ENCODE data around the gene SF1. TPM values are rescaled to one million over a fixed set of nuclear protein-coding genes. Genes with fewer than 3 reads are reported as not detected.

SF1 gene
- total RNA-seq, 1 donor = 773 TPM

- H3K27me3 ChIP-seq (ENCODE audit: insufficient read depth, low read length) = no peaks in the 10 kb centered on the region
- no peaks in the 10 kb centered on the region for H3K9me3 ChIP-seq (ENCODE audit: low read depth, low read length)
- peaks cover 6% of the 10 kb centered on the region for H3K4me1 ChIP-seq (ENCODE audit: insufficient read depth, low read length)
- no peak overlapping the region for H3K4me3 ChIP-seq (ENCODE audit: low read length)
Measured at GRCh38 chr11:64753019-64753379, 25.3 kb downstream of the SF1 start.

- H3K4me1 ChIP-seq (ENCODE audit: insufficient read depth, low read length) = peaks cover 6% of the 10 kb centered on the region
- no peaks in the 10 kb centered on the region for H3K9me3 ChIP-seq (ENCODE audit: low read depth, low read length)
Measured at GRCh38 chr11:64752175-64752970, 26.0 kb downstream of the SF1 start.

GRCh38 chr11:64751580-64751979 is 26.8 kb downstream of the SF1 start:
- Histone ChIP-seq H3K4me3 (ENCODE audit: low read length) (no peak overlapping the region), H3K27me3 (ENCODE audit: insufficient read depth, low read length) (no peaks in the 10 kb centered on the region), H3K4me1 (ENCODE audit: insufficient read depth, low read length) (peaks cover 8% of the 10 kb centered on the region), H3K9me3 (ENCODE audit: low read depth, low read length) (no peaks in the 10 kb centered on the region)

More at GRCh38 chr11:64752175-64752970, 26.0 kb downstream of the SF1 start:
- Histone ChIP-seq H3K4me3 (ENCODE audit: low read length) (no peak overlapping the region), H3K27me3 (ENCODE audit: insufficient read depth, low read length) (no peaks in the 10 kb centered on the region)

- H3K9me3 ChIP-seq (ENCODE audit: low read depth, low read length) = no peaks in the 10 kb centered on the region
- peaks cover 12% of the 10 kb centered on the region for H3K4me1 ChIP-seq (ENCODE audit: insufficient read depth, low read length)
Measured at GRCh38 chr11:64751136-64751535, 27.2 kb downstream of the SF1 start.

GRCh38 chr11:64750361-64751054 is 27.8 kb downstream of the SF1 start:
- H3K9me3 ChIP-seq (ENCODE audit: low read depth, low read length) = no peaks in the 10 kb centered on the region
- peaks cover 19% of the 10 kb centered on the region for H3K4me1 ChIP-seq (ENCODE audit: insufficient read depth, low read length)
- H3K4me3 ChIP-seq (ENCODE audit: low read length) = no peak overlapping the region

More at GRCh38 chr11:64751136-64751535, 27.2 kb downstream of the SF1 start:
- Histone ChIP-seq H3K4me3 (ENCODE audit: low read length) (no peak overlapping the region), H3K27me3 (ENCODE audit: insufficient read depth, low read length) (no peaks in the 10 kb centered on the region)

GRCh38 chr11:64747961-64748665 is 30.2 kb downstream of the SF1 start:
- Histone ChIP-seq H3K4me3 (ENCODE audit: low read length) (no peak overlapping the region), H3K4me1 (ENCODE audit: insufficient read depth, low read length) (peaks cover 27% of the 10 kb centered on the region), H3K27me3 (ENCODE audit: insufficient read depth, low read length) (no peaks in the 10 kb centered on the region), H3K9me3 (ENCODE audit: low read depth, low read length) (no peaks in the 10 kb centered on the region)

More at GRCh38 chr11:64750361-64751054, 27.8 kb downstream of the SF1 start:
- H3K27me3 ChIP-seq (ENCODE audit: insufficient read depth, low read length) = no peaks in the 10 kb centered on the region

- no peak overlapping the region for H3K4me3 ChIP-seq (ENCODE audit: low read length)
- no peaks in the 10 kb centered on the region for H3K9me3 ChIP-seq (ENCODE audit: low read depth, low read length)
- no peaks in the 10 kb centered on the region for H3K27me3 ChIP-seq (ENCODE audit: insufficient read depth, low read length)
- H3K4me1 ChIP-seq (ENCODE audit: insufficient read depth, low read length) = peaks cover 39% of the 10 kb centered on the region
Measured at GRCh38 chr11:64746486-64746885, 31.9 kb downstream of the SF1 start.

- peak overlapping the region; percentile 91 for H3K4me3 ChIP-seq (ENCODE audit: low read length)
- no peaks in the 10 kb centered on the region for H3K27me3 ChIP-seq (ENCODE audit: insufficient read depth, low read length)
- H3K4me1 ChIP-seq (ENCODE audit: insufficient read depth, low read length) = peaks cover 44% of the 10 kb centered on the region
Measured at GRCh38 chr11:64745521-64746328, 32.6 kb downstream of the SF1 start.

GRCh38 chr11:64745189-64745520 is 33.2 kb downstream of the SF1 start:
- peaks cover 40% of the 10 kb centered on the region for H3K4me1 ChIP-seq (ENCODE audit: insufficient read depth, low read length)
- no peaks in the 10 kb centered on the region for H3K27me3 ChIP-seq (ENCODE audit: insufficient read depth, low read length)
- H3K9me3 ChIP-seq (ENCODE audit: low read depth, low read length) = no peaks in the 10 kb centered on the region
- peak overlapping the region; percentile 91 for H3K4me3 ChIP-seq (ENCODE audit: low read length)

More at GRCh38 chr11:64745521-64746328, 32.6 kb downstream of the SF1 start:
- no peaks in the 10 kb centered on the region for H3K9me3 ChIP-seq (ENCODE audit: low read depth, low read length)

GRCh38 chr11:64744544-64745188 is 33.7 kb downstream of the SF1 start:
- Histone ChIP-seq H3K27me3 (ENCODE audit: insufficient read depth, low read length) (no peaks in the 10 kb centered on the region), H3K9me3 (ENCODE audit: low read depth, low read length) (no peaks in the 10 kb centered on the region), H3K4me3 (ENCODE audit: low read length) (peak overlapping the region; percentile 91), H3K4me1 (ENCODE audit: insufficient read depth, low read length) (peaks cover 40% of the 10 kb centered on the region)

DNA sequence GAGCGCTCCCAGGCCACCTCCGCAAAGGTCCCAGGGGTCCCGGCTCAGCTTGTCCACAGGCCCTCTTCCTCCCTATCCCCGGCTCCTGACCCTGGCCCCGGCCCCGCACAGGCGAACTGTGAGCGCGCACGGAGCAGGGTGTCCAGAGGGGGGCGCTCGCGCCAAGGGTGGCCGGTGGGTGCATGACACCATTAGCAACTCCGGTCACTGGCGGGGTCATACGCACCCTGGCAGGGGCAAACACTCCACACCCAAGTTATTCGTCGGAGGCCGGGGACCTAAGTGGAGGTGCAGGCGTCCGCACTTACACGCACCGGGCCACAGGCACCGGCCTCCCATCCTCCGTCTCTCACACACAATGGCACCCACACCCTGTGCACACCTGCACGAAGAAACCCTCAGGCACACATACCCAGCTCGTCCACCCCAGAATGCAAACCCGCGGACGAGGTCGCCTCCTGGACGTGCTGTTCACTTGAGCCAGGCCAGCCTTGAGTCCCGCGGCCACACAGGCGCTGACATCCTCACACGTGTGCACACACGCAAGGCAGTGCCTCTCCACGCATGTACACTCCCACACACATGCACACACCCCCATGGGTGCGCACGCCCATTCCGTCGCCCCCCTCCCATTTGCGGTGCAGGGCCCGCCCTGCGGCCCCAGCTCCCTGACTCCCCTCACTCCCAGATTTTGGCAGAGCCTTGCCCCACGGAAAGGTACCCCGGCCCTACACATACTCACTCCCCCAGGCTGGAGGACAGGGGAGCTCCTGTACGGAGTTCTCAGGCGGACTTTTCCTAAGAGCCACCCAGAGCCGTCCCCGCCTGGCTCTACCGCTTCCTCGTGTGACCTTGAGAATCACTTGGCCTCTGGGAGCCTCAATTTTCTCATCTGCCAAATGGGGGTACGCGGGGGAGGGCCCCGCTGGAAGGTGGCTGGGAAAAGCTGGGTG is 34.5 kb downstream of the SF1 start, which contains the start of gene RASGRP2:
RASGRP2 (minus strand) TSS at position 552 of the 953 bp plus-strand sequence. CDS start 1,276 bp downstream, outside the sequence.
- Histone ChIP-seq H3K27me3 (ENCODE audit: insufficient read depth, low read length) (no peaks in the 10 kb centered on the region), H3K9me3 (ENCODE audit: low read depth, low read length) (no peaks in the 10 kb centered on the region), H3K4me3 (ENCODE audit: low read length) (peak within 1 kb of the TSS; percentile 91), H3K4me1 (ENCODE audit: insufficient read depth, low read length) (peaks cover 40% of the 10 kb centered on the region)

DNA sequence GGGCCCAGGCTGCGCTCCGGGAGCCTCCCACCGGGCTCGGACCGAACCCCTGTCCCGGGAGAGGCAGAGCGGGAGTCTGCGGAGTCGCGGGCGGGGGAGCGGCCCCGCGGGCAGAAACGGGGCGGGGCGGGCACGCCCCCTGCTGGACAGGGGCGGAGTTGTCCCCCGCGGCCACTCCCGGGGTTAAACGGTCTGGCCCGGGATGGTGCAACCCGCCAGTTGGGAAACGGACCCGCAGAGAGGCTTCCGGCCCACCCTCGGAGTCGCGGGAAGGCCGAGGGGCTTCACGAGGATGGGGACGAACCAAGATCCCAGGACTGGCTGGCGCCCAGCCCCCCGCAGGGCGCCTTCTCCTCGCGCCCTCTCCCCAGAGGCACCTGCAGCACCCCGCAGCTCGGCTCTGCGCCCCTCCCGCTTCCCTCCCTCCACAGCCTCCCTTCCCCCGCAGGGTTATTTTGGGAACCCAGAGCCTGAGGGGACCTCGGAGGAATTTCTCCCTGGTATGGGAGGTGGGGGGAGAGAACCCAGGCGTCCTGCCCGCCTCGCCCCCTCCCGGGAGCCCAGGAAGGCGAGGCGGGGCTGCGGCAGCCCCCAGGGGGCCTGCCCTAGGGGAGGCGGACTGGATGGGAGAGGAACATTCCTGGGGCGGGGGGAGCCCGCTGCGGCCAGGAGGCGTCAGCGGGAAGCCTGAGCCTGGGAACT is 35.3 kb downstream of the SF1 start:
- H3K4me1 ChIP-seq (ENCODE audit: insufficient read depth, low read length) = peaks cover 40% of the 10 kb centered on the region
- H3K4me3 ChIP-seq (ENCODE audit: low read length) = peak overlapping the region; percentile 91

More for the DNA sequence above, 35.3 kb downstream of the SF1 start:
- no peaks in the 10 kb centered on the region for H3K27me3 ChIP-seq (ENCODE audit: insufficient read depth, low read length)
- H3K9me3 ChIP-seq (ENCODE audit: low read depth, low read length) = no peaks in the 10 kb centered on the region

Data from mononuclear cell (primary cell).